Peyer's patch (tissue), 4 donors: ENCODE results near the gene PRDX1.

Experiments
- CTCF ChIP-seq, 6 experiments: fragments of 450-650 bp in 4 of 6; fragments of 200-600 bp in 2 of 6; sonication (generic) in 1 of 6; IDR thresholded peaks; one replicate each; pipeline ENCODE4 v1.5.1; 2017 to 2019; ENCODE audit warnings: antibody characterized with exemption in 6 of 6, mild to moderate bottlenecking in 3 of 6, moderate library complexity in 1 of 6
- POLR2A ChIP-seq, 2 donors: fragments of 450-650 bp; IDR thresholded peaks; one replicate each; pipeline ENCODE4 v1.5.1; 2017; ENCODE audit warnings: antibody characterized with exemption in 2 of 2, mild to moderate bottlenecking in 2 of 2, moderate library complexity in 2 of 2

- TF ChIP-seq CTCF (IDR thresholded peaks at IDR 0.05) (no peak), POLR2A (IDR thresholded peaks at IDR 0.05) (no peak)
Observed at GRCh38 chr1:45543581-45544417, 22.1 kb upstream of the PRDX1 start.
